OCI-LY1 (cell line): ENCODE measurements around the gene SUN5.

Experiments used
- EZH2 ChIP-seq: fragments of 200-600 bp; sonication (generic), shearing (Covaris generic); IDR thresholded peaks from 2 replicates; pipeline ENCODE4 v1.8.0; 2017; ENCODE audit warnings: borderline replicate concordance, mixed run types, mild to moderate bottlenecking, antibody characterized with exemption, low read length, moderate library complexity, mixed read lengths
- TF ChIP-seq, protein P1 (sequence below): fragments of 200-600 bp; sonication (generic), shearing (Covaris generic); IDR thresholded peaks from 2 replicates; pipeline ENCODE4 v1.5.1; 2017; ENCODE audit warnings: mild to moderate bottlenecking, antibody characterized with exemption, low read length, moderate library complexity, mixed read lengths

DNA sequence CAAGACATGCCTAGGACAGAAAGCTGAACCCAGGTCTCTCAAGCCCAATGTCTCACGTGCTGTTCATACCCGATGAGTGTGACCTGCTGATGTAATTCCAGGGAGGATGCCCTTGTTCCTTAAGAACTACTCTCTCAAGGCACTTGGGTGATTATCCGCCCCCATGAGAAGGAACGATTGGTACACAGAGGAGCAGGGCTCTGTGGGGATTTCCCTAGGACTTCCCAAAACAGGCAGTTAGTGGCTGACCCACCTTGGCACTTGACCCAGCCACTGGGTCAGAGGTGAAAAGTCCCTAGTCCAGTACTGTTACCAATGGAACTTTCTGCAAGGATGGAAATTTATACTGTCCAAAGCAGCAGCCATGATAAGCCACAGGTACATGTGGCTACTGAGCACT is 18.1 kb upstream of the SUN5 start:
- TF ChIP-seq, protein P1, sequence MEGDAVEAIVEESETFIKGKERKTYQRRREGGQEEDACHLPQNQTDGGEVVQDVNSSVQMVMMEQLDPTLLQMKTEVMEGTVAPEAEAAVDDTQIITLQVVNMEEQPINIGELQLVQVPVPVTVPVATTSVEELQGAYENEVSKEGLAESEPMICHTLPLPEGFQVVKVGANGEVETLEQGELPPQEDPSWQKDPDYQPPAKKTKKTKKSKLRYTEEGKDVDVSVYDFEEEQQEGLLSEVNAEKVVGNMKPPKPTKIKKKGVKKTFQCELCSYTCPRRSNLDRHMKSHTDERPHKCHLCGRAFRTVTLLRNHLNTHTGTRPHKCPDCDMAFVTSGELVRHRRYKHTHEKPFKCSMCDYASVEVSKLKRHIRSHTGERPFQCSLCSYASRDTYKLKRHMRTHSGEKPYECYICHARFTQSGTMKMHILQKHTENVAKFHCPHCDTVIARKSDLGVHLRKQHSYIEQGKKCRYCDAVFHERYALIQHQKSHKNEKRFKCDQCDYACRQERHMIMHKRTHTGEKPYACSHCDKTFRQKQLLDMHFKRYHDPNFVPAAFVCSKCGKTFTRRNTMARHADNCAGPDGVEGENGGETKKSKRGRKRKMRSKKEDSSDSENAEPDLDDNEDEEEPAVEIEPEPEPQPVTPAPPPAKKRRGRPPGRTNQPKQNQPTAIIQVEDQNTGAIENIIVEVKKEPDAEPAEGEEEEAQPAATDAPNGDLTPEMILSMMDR: no peak
- TF ChIP-seq EZH2: no peak
